ENCODE data around the gene ARHGEF11. TPM values are rescaled to one million over a fixed set of nuclear protein-coding genes. Genes with fewer than 3 reads are reported as not detected.

ARHGEF11 gene
- total RNA-seq, 2 donors from 2014 or later = 35.2 to 43.3 TPM

DNA sequence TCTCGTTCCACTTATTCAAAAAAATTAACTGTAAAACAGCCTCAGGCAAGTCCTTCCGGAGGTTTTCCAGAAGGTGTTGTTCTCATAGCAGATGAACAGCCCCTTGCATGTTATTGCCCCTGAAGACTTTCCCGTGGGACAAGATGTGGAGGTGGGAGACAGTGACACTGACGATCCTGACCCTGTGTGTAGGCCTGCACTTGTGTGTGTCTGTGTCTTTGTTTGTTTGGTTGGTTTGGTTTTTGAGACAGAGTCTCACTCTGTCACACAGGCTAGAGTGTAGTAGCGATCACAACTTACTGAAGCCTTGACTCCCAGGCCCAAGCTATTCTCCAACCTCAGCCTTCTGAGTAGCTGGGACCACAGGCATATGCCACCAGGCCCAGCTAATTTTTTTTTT lies 41.5 kb upstream of the ARHGEF11 start:
- no peak for TF ChIP-seq CTCF (IDR thresholded peaks at IDR 0.05)
- DNase-seq = peak; percentile 0
- no peak overlapping the region for H3K27ac ChIP-seq
- no peaks in the 10 kb centered on the region for H3K27me3 ChIP-seq
- H3K36me3 ChIP-seq = no peaks in the 10 kb centered on the region
- H3K4me1 ChIP-seq = no peaks in the 10 kb centered on the region
- intact Hi-C loops (cut with DNase I) = no loop called here
- no peak overlapping the region for H3K4me3 ChIP-seq
- H3K9me3 ChIP-seq = no peaks in the 10 kb centered on the region
- no peak overlapping the region for H3K9ac ChIP-seq (ENCODE audit: low read depth in 2 of 2, low read length in 2 of 2)

DNA sequence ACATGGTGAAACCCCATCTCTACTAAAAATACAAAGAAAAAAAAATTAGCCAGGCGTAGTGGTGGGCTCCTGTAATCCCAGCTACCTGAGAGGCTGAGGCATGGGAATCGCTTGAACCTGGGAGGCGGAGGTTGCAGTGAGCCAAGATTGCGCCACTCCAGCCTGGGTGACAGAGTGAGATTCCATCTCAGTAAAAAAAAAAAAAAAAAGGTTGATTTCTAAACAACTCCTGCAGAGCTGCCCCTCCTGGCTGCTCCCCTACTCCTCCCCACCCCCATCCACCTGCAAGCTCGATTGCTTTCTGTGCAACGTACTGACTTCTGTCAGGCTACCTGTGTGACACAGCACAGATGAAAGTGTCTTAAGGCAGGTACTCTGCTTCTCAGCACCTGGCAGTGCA lies 40.8 kb upstream of the ARHGEF11 start:
- no peaks in the 10 kb centered on the region for H3K36me3 ChIP-seq
- intact Hi-C loops (cut with DNase I) = no loop called here
- DNase-seq = peak; percentile 12
- no peak overlapping the region for H3K9ac ChIP-seq (ENCODE audit: low read depth in 2 of 2, low read length in 2 of 2)
- TF ChIP-seq CTCF (IDR thresholded peaks at IDR 0.05) = no peak
- H3K27me3 ChIP-seq = no peaks in the 10 kb centered on the region
- no peak overlapping the region for H3K4me3 ChIP-seq
- H3K9me3 ChIP-seq = no peaks in the 10 kb centered on the region
- no peaks in the 10 kb centered on the region for H3K4me1 ChIP-seq
- H3K27ac ChIP-seq = no peak overlapping the region

DNA sequence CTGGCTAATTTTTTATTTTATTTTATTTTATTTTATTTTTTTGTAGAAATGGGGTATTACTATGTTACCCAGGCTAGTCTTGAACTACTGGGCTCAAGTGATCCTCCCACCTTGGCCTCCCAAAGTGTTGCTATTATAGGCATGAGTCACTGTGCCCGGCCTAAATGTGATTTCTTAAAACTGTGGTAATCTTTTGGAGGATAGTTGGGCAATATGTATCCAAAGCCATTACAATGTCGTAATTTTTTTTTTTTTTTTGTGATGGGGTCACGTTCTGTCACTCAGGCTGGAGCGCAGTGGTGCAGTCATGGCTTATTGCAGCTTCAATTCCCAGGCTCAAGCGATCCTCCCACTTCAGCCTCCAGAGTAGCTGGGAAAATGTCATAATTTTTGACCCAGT lies 39.9 kb upstream of the ARHGEF11 start:
- intact Hi-C loops (cut with DNase I) = no loop called here
- Histone ChIP-seq H3K9ac (ENCODE audit: low read depth in 2 of 2, low read length in 2 of 2) (no peak overlapping the region), H3K9me3 (no peaks in the 10 kb centered on the region), H3K36me3 (no peaks in the 10 kb centered on the region), H3K4me3 (no peak overlapping the region), H3K27me3 (no peaks in the 10 kb centered on the region), H3K27ac (no peak overlapping the region), H3K4me1 (no peaks in the 10 kb centered on the region)
- DNase-seq = peak; percentile 4
- no peak for TF ChIP-seq CTCF (IDR thresholded peaks at IDR 0.05)

GRCh38 chr1:157084720-157085119 lies 39.2 kb upstream of the ARHGEF11 start:
- H3K4me3 ChIP-seq = no peak overlapping the region
- intact Hi-C loops (cut with DNase I) = no loop called here
- no peaks in the 10 kb centered on the region for H3K9me3 ChIP-seq
- H3K9ac ChIP-seq (ENCODE audit: low read depth in 2 of 2, low read length in 2 of 2) = no peak overlapping the region
- peak; percentile 3 for DNase-seq
- H3K27me3 ChIP-seq = no peaks in the 10 kb centered on the region
- H3K27ac ChIP-seq = no peak overlapping the region
- TF ChIP-seq CTCF (IDR thresholded peaks at IDR 0.05) = no peak
- no peaks in the 10 kb centered on the region for H3K36me3 ChIP-seq
- no peaks in the 10 kb centered on the region for H3K4me1 ChIP-seq

- no peak for TF ChIP-seq CTCF (IDR thresholded peaks at IDR 0.05)
- Histone ChIP-seq H3K36me3 (no peaks in the 10 kb centered on the region), H3K9ac (ENCODE audit: low read depth in 2 of 2, low read length in 2 of 2) (no peak overlapping the region), H3K4me1 (no peaks in the 10 kb centered on the region), H3K4me3 (no peak overlapping the region), H3K27me3 (no peaks in the 10 kb centered on the region), H3K27ac (no peak overlapping the region), H3K9me3 (no peaks in the 10 kb centered on the region)
- no peak for DNase-seq
- intact Hi-C loops (cut with DNase I) = no loop called here
These were observed 36.2 kb upstream of the ARHGEF11 start for GRCh38 chr1:157081707-157082106.

DNA sequence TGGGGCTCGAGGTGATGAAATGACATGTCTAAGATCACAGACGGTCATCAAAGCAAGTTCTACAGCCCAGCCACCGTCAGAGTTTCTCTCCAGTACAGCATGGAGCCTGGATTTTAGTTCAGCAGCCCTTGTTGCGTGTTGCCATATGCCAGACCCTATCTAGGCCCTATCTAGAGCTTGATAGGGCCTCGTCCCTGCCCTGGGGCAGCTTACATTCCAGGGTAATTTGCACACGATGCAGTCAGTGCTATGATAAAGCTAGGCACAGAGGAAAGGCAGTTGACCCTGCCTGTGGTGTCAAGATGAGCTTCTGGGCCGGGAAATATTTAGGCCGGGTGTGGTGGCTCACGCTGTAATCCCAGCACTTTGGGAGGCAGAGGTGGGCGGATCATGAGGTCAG lies 35.2 kb upstream of the ARHGEF11 start:
- Histone ChIP-seq H3K4me1 (no peaks in the 10 kb centered on the region), H3K27me3 (no peaks in the 10 kb centered on the region), H3K36me3 (no peaks in the 10 kb centered on the region), H3K27ac (no peak overlapping the region), H3K9ac (ENCODE audit: low read depth in 2 of 2, low read length in 2 of 2) (no peak overlapping the region), H3K9me3 (no peaks in the 10 kb centered on the region), H3K4me3 (no peak overlapping the region)
- DNase-seq = no peak
- TF ChIP-seq CTCF (IDR thresholded peaks at IDR 0.05) = no peak
- intact Hi-C loops (cut with DNase I) = no loop called here

Data from colonic mucosa (tissue), 4 donors.